A673 (cell line): Measurements from ENCODE around the gene ZNF672. TPM values are rescaled to one million over a fixed set of nuclear protein-coding genes. Genes with fewer than 3 reads are reported as not detected.

Experiments
- BruUV-seq: library from RNA; stranded (reverse); fragments of 400-500 nt; replicated peaks from 2 replicates; lab custom pipeline; 2021; lab: Mats Ljungman, UMichigan
- CTCF ChIA-PET: fragments of 300-600 bp; sonication (Branson Sonifier 250); formaldehyde crosslinking; loops from one replicate; lab custom pipeline; 2022; ENCODE audit warnings: antibody characterized with exemption; lab: Charles Lee
- POLR2A ChIA-PET: fragments of 300-600 bp; sonication (Branson Sonifier 250); formaldehyde crosslinking; loops from one replicate; lab custom pipeline; 2022; ENCODE audit warnings: antibody characterized with exemption; ENCODE audit not compliant: low non-redundant PET; lab: Charles Lee
- DNase-seq: peaks from one replicate; pipeline ENCODE4 v3.0.0-alpha.2; 2015; ENCODE audit warnings: low spot score
- H3K27ac ChIP-seq: fragments of 200-600 bp; sonication (generic); 2 replicates; pipeline ENCODE4 v1.5.1; 2016; ENCODE audit warnings: mixed run types, low read depth, mild to moderate bottlenecking, mixed read lengths, antibody characterized with exemption, low read length; ENCODE audit not compliant: poor library complexity, severe bottlenecking
- H3K27me3 ChIP-seq: fragments of 200-600 bp; sonication (generic); replicated peaks from 2 replicates; pipeline ENCODE4 v1.6.1; 2017; ENCODE audit warnings: mixed run types, low read depth, mild to moderate bottlenecking, mixed read lengths, antibody characterized with exemption, low read length; ENCODE audit not compliant: insufficient read depth, poor library complexity
- H3K36me3 ChIP-seq: fragments of 200-600 bp; sonication (generic); 2 replicates; pipeline ENCODE4 v1.6.1; 2016; ENCODE audit warnings: mixed run types, mild to moderate bottlenecking, mixed read lengths, antibody characterized with exemption, low read length; ENCODE audit not compliant: insufficient read depth, poor library complexity, severe bottlenecking
- H3K4me1 ChIP-seq: fragments of 200-600 bp; sonication (generic); 2 replicates; pipeline ENCODE4 v1.6.1; 2017; ENCODE audit warnings: mixed run types, mild to moderate bottlenecking, mixed read lengths, antibody characterized with exemption, low read length; ENCODE audit not compliant: insufficient read depth, poor library complexity, severe bottlenecking
- H3K4me3 ChIP-seq: fragments of 200-600 bp; sonication (generic); 2 replicates; pipeline ENCODE4 v1.5.1; 2016; ENCODE audit warnings: low read depth, mixed run types, mild to moderate bottlenecking, mixed read lengths, low read length; ENCODE audit not compliant: poor library complexity, severe bottlenecking
- H3K9me3 ChIP-seq: fragments of 200-600 bp; sonication (generic); 2 replicates; pipeline ENCODE4 v1.6.1; 2016; ENCODE audit warnings: mixed run types, low read depth, mild to moderate bottlenecking, mixed read lengths, antibody characterized with exemption, low read length; ENCODE audit not compliant: poor library complexity, severe bottlenecking
- CTCF ChIP-seq: fragments of 300-800, 200-600 bp; sonication (generic); conservative IDR thresholded peaks from 2 replicates; pipeline ENCODE4 v1.5.1; 2017; ENCODE audit warnings: low read depth, mild to moderate bottlenecking, antibody characterized with exemption, low read length, moderate library complexity, mixed read lengths
- EZH2 ChIP-seq: fragments of 200-600 bp; sonication (generic); IDR thresholded peaks from 2 replicates; pipeline ENCODE4 v1.6.1; 2017; ENCODE audit warnings: borderline replicate concordance, low read depth, mild to moderate bottlenecking, mixed read lengths, antibody characterized with exemption, low read length; ENCODE audit not compliant: poor library complexity, severe bottlenecking
- intact Hi-C: fragments of 100-400 bp; cut with micrococcal nuclease; formaldehyde crosslinking; loops from one replicate; pipeline ENCODE4 v1.10.0; 2022; ENCODE audit not compliant: unreplicated experiment
- total RNA-seq: library from RNA; stranded (reverse); gene quantifications from 2 replicates; pipeline ENCODE4 v1.2.3, GENCODE V29; 2021

The ZNF672 gene
- total RNA-seq, 1 experiment from 2014 or later: 21.6 TPM

- no peak for TF ChIP-seq EZH2
- no peak for TF ChIP-seq CTCF
- Histone ChIP-seq H3K4me1 (peaks cover 5% of the 10 kb centered on the region), H3K4me3 (peak overlapping the region; percentile 79), H3K9me3 (no peaks in the 10 kb centered on the region), H3K27me3 (no peaks in the 10 kb centered on the region), H3K27ac (no peak overlapping the region), H3K36me3 (no peaks in the 10 kb centered on the region)
- POLR2A ChIA-PET: no interaction called here
- CTCF ChIA-PET: no interaction called here
- no TSS peak for BruUV-seq
- intact Hi-C loops: no loop called here
- peak; percentile 21 for DNase-seq
These were observed 33.9 kb downstream of the ZNF672 start for GRCh38 chr1:248871837-248872401.

DNA sequence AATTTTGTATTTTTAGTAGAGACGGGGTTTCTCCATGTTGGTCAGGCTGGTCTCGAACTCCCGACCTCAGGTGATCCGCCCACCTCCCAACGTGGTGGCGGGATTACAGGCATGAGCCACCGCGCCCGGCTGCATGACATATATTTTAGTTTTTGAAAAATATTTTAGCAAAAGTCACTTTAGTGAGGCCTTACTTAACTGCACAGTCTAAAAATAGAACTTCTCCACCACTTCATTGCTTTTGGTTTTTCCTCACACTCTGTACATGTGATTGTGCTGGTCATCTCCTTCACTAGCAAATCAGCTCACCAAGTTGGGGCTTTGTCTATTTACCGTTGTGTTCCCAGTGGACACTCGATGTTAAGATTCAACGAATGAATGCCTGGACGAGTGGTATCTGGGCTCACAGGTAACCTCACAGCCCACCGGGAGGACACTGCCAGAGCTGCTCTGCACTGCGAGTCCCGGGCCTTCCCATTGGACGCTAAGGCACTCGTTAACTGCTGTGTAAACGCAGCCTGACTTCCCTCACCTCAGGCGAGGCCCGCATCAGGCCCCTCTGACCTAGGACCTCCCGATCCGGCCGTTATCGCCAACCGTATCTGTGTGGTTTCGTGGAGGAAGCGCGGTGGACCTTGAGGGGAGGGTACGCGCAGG is 34.9 kb downstream of the ZNF672 start:
- Histone ChIP-seq H3K4me1 (peaks cover 5% of the 10 kb centered on the region), H3K36me3 (no peaks in the 10 kb centered on the region), H3K27ac (peak overlapping the region; percentile 81), H3K4me3 (peak overlapping the region; percentile 79), H3K27me3 (no peaks in the 10 kb centered on the region), H3K9me3 (no peaks in the 10 kb centered on the region)
- no TSS peak for BruUV-seq
- ChIA-PET POLR2A (no interaction called here), CTCF (interaction anchor here (1.0 kb wide), 1 partner anchor 34 kb away, joined by 7 read pairs; no protein-coding TSS in a partner anchor)
- peak; percentile 79 for DNase-seq
- TF ChIP-seq EZH2 (no peak), CTCF (no peak)
- intact Hi-C loops: no loop called here

- Histone ChIP-seq H3K4me1 (peaks cover 5% of the 10 kb centered on the region), H3K4me3 (peak overlapping the region; percentile 79), H3K27me3 (no peaks in the 10 kb centered on the region), H3K27ac (peak overlapping the region; percentile 81), H3K36me3 (no peaks in the 10 kb centered on the region), H3K9me3 (no peaks in the 10 kb centered on the region)
- CTCF ChIA-PET: interaction anchor here (0.6 to 1.0 kb wide), 2 partner anchors 33 to 46 kb away, joined by 3 to 7 read pairs; no protein-coding TSS in a partner anchor
- intact Hi-C loops: no loop called here
- peak; percentile 97 for DNase-seq
- POLR2A ChIA-PET: no interaction called here
- no peak for TF ChIP-seq EZH2
- no peak for TF ChIP-seq CTCF
- no TSS peak for BruUV-seq
These were observed 35.5 kb downstream of the ZNF672 start for GRCh38 chr1:248873409-248873992.
